Measurements from ENCODE around the gene TBC1D22A.

DNA sequence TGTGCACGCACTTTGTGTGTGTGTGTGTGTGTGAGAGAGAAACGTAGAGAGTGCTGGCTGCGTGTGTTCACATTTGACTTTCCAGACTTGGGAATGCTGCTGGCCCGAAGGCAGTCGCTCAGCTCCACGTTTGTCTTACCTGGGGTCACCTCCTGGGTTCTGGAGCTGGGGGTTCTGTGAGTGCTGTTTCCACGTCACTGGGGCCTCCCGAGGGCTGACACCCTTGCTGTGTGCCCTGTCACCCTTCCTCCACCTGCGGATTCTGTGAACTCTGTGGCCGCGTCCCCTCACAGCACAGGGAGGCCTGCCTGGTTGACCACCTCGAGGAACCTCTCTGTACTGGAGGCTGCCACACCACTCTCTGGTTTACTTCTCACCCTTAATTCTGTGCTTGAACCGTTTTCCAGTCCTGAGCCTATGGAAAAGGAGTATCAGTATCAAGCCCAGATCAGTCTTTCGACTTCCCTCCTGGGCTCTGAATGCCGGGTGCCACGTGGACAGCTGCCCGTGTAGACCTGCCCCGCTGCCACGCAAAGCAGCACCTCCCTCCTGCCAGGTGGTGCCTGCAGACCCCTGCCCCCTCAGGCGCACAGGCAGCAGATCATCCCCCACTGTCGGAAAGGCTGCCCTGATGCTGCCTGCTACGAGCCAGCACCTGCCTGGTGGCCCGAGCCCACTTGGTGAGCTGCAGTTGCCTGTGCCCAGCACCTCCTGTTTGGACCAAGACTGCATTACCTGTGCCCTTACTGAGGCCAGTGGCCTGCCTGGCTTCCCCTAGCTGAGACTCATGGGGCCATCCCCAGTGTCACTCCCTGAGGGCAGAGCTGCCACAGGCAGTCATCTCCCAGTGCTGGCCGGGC is 233.3 kb downstream of the TBC1D22A start:
- no peak for TF ChIP-seq BHLHE40 (IDR thresholded peaks at IDR 0.05; ENCODE audit: low read length)
- no peak for TF ChIP-seq ZNF780A (CRISPR knock-in tag; IDR thresholded peaks at IDR 0.05)
- TF ChIP-seq, protein P1, sequence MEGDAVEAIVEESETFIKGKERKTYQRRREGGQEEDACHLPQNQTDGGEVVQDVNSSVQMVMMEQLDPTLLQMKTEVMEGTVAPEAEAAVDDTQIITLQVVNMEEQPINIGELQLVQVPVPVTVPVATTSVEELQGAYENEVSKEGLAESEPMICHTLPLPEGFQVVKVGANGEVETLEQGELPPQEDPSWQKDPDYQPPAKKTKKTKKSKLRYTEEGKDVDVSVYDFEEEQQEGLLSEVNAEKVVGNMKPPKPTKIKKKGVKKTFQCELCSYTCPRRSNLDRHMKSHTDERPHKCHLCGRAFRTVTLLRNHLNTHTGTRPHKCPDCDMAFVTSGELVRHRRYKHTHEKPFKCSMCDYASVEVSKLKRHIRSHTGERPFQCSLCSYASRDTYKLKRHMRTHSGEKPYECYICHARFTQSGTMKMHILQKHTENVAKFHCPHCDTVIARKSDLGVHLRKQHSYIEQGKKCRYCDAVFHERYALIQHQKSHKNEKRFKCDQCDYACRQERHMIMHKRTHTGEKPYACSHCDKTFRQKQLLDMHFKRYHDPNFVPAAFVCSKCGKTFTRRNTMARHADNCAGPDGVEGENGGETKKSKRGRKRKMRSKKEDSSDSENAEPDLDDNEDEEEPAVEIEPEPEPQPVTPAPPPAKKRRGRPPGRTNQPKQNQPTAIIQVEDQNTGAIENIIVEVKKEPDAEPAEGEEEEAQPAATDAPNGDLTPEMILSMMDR (IDR thresholded peaks at IDR 0.05 in 2 of 3, conservative IDR thresholded peaks at IDR 0.05 in 1 of 3; ENCODE audit: insufficient read depth in 2 of 3, low read depth in 1 of 3, low read length in 3 of 3): no peak
- TF ChIP-seq, protein P2, sequence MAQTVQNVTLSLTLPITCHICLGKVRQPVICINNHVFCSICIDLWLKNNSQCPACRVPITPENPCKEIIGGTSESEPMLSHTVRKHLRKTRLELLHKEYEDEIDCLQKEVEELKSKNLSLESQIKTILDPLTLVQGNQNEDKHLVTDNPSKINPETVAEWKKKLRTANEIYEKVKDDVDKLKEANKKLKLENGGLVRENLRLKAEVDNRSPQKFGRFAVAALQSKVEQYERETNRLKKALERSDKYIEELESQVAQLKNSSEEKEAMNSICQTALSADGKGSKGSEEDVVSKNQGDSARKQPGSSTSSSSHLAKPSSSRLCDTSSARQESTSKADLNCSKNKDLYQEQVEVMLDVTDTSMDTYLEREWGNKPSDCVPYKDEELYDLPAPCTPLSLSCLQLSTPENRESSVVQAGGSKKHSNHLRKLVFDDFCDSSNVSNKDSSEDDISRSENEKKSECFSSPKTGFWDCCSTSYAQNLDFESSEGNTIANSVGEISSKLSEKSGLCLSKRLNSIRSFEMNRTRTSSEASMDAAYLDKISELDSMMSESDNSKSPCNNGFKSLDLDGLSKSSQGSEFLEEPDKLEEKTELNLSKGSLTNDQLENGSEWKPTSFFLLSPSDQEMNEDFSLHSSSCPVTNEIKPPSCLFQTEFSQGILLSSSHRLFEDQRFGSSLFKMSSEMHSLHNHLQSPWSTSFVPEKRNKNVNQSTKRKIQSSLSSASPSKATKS (CRISPR knock-in tag; IDR thresholded peaks at IDR 0.05): no peak
- TF ChIP-seq TAF7 (tag; IDR thresholded peaks at IDR 0.05): no peak
- TF ChIP-seq POLR2A (conservative IDR thresholded peaks at IDR 0.05): no peak

Data from K562 (cell line).